ENCODE data around the gene MYO1B.

MYO1B gene

DNA sequence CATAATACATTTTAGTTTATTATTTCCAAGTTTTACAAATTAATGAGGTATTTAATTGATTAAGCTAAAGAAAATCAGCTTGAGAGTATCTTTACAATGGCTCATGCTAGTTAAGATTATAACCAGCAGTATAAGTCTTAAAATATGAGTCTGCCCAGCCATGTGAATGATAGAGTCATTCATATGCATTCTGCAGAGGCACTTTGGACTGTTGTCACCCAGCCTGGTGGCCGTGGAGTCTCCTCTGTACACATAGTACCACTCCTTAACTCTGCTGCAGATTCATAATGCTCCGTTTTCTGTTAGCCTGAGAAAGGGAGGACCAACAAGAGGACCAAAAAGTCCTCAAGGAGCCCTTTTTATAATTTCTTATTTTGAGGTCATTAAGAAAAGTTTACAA is 148.8 kb downstream of the MYO1B start:
- Histone ChIP-seq H4K20me1 (ENCODE audit: insufficient read depth) (no peaks in the 10 kb centered on the region), H3K27ac (no peak overlapping the region), H3K27me3 (ENCODE audit: insufficient read depth, low read depth) (no peaks in the 10 kb centered on the region), H3K4me1 (ENCODE audit: low read depth, poor library complexity, severe bottlenecking) (no peaks in the 10 kb centered on the region), H3K4me3 (IDR thresholded peaks at IDR 0.05; ENCODE audit: insufficient read depth, low read depth, low read length) (no peak overlapping the region), H2AFZ (ENCODE audit: low read depth) (no peak overlapping the region), H3K9ac (no peak overlapping the region), H3K79me2 (ENCODE audit: insufficient read depth, low read depth) (no peaks in the 10 kb centered on the region), H3K4me2 (no peak overlapping the region), H3K36me3 (ENCODE audit: insufficient read depth) (no peaks in the 10 kb centered on the region)
- TF ChIP-seq, protein P1, sequence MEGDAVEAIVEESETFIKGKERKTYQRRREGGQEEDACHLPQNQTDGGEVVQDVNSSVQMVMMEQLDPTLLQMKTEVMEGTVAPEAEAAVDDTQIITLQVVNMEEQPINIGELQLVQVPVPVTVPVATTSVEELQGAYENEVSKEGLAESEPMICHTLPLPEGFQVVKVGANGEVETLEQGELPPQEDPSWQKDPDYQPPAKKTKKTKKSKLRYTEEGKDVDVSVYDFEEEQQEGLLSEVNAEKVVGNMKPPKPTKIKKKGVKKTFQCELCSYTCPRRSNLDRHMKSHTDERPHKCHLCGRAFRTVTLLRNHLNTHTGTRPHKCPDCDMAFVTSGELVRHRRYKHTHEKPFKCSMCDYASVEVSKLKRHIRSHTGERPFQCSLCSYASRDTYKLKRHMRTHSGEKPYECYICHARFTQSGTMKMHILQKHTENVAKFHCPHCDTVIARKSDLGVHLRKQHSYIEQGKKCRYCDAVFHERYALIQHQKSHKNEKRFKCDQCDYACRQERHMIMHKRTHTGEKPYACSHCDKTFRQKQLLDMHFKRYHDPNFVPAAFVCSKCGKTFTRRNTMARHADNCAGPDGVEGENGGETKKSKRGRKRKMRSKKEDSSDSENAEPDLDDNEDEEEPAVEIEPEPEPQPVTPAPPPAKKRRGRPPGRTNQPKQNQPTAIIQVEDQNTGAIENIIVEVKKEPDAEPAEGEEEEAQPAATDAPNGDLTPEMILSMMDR (conservative IDR thresholded peaks at IDR 0.05; ENCODE audit: low read depth, low read length): no peak

DNA sequence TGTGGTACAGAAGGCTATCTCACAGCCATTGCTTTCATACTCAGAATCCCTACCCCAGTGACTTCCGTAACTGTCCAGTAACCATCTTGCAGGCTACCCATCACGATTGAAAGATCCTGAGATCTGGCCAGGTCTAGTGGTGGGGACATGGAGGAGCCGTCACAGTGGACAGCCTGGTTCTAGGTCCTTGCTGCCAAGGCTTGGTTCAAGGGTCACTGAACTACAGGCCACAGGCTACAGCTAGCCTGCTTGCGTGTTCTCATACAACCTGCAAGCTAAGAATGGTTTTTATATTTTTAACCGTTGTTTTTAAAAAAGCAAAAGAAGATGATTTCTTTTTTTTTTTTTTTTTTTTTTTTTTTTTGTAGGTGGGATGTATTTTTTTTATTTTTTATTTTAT is 151.6 kb downstream of the MYO1B start:
- H3K27ac ChIP-seq: no peak overlapping the region
- H2AFZ ChIP-seq (ENCODE audit: low read depth): no peak overlapping the region
- no peaks in the 10 kb centered on the region for H3K4me1 ChIP-seq (ENCODE audit: low read depth, poor library complexity, severe bottlenecking)
- no peak overlapping the region for H3K4me2 ChIP-seq
- no peak overlapping the region for H3K4me3 ChIP-seq (IDR thresholded peaks at IDR 0.05; ENCODE audit: insufficient read depth, low read depth, low read length)
- no peaks in the 10 kb centered on the region for H3K79me2 ChIP-seq (ENCODE audit: insufficient read depth, low read depth)
- H4K20me1 ChIP-seq (ENCODE audit: insufficient read depth): no peaks in the 10 kb centered on the region
- H3K36me3 ChIP-seq (ENCODE audit: insufficient read depth): no peaks in the 10 kb centered on the region
- H3K9ac ChIP-seq: no peak overlapping the region
- TF ChIP-seq, protein P1 (conservative IDR thresholded peaks at IDR 0.05; ENCODE audit: low read depth, low read length): no peak
- H3K27me3 ChIP-seq (ENCODE audit: insufficient read depth, low read depth): no peaks in the 10 kb centered on the region

DNA sequence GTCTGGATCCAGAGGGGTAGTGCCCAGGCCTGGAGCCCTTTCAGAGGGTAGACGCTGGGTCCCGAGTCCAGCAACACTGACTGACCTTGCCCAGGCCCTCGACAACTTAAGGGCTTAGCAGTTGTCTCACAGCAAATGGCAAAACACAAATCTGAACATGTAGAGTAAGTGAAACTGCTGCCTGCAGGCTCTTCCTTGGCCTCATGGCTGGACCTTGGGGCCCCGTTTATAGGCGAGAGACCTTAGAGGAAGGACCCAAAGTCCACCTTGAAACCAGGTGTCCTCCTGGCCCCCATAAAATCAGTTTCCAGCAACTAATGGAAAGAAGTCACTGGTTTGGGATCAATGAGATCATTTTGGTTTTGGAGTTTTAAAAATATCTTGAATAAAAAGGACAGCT is 154.4 kb downstream of the MYO1B start:
- Histone ChIP-seq H3K79me2 (ENCODE audit: insufficient read depth, low read depth) (no peaks in the 10 kb centered on the region), H3K4me1 (ENCODE audit: low read depth, poor library complexity, severe bottlenecking) (no peaks in the 10 kb centered on the region), H2AFZ (ENCODE audit: low read depth) (no peak overlapping the region), H3K36me3 (ENCODE audit: insufficient read depth) (no peaks in the 10 kb centered on the region), H3K27me3 (ENCODE audit: insufficient read depth, low read depth) (no peaks in the 10 kb centered on the region), H3K4me2 (no peak overlapping the region), H3K4me3 (IDR thresholded peaks at IDR 0.05; ENCODE audit: insufficient read depth, low read depth, low read length) (no peak overlapping the region), H3K9ac (no peak overlapping the region), H4K20me1 (ENCODE audit: insufficient read depth) (no peaks in the 10 kb centered on the region), H3K27ac (no peak overlapping the region)
- TF ChIP-seq, protein P1 (conservative IDR thresholded peaks at IDR 0.05; ENCODE audit: low read depth, low read length): no peak

DNA sequence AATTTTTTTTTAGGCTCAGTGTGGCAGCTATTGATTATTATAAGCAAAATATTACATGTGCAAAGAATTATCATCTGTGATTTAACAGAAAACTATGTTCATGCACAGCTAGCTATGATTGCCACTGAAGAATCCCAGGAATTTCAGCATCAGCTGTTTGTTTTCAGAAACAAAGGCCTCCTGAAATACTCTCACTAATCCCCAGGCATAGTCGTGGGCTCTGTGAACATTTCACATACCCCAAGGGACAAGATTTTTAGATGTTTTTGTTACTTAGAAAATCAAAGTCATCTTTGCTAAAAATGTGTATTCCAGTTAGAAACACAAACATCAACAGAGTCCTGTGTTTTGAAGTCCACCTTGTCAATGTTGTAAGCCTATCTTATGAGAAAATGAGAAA is 156.1 kb downstream of the MYO1B start:
- Histone ChIP-seq H3K4me1 (ENCODE audit: low read depth, poor library complexity, severe bottlenecking) (no peaks in the 10 kb centered on the region), H3K9ac (no peak overlapping the region), H3K27me3 (ENCODE audit: insufficient read depth, low read depth) (no peaks in the 10 kb centered on the region), H3K79me2 (ENCODE audit: insufficient read depth, low read depth) (no peaks in the 10 kb centered on the region), H2AFZ (ENCODE audit: low read depth) (no peak overlapping the region), H4K20me1 (ENCODE audit: insufficient read depth) (no peaks in the 10 kb centered on the region), H3K4me2 (no peak overlapping the region), H3K4me3 (IDR thresholded peaks at IDR 0.05; ENCODE audit: insufficient read depth, low read depth, low read length) (no peak overlapping the region), H3K27ac (no peak overlapping the region), H3K36me3 (ENCODE audit: insufficient read depth) (no peaks in the 10 kb centered on the region)
- TF ChIP-seq, protein P1 (conservative IDR thresholded peaks at IDR 0.05; ENCODE audit: low read depth, low read length): no peak

Measured in KMS-11 (cell line).